SU-DHL-6 (cell line): ENCODE data around the gene GABRD.

Source experiments
- H2AFZ ChIP-seq: fragments of 200-600 bp; sonication (generic); 2 replicates; pipeline ENCODE4 v1.6.1; 2014; ENCODE audit warnings: low read depth, mild to moderate bottlenecking, moderate library complexity, mixed read lengths, antibody characterized with exemption, low read length; ENCODE audit not compliant: severe bottlenecking
- H3F3A ChIP-seq: fragments of 200-600 bp; shearing (Covaris generic); 2 replicates; pipeline ENCODE4 v1.6.0; 2016; ENCODE audit warnings: antibody characterized with exemption, mild to moderate bottlenecking; ENCODE audit not compliant: insufficient read depth
- H3K27ac ChIP-seq: fragments of 200-600 bp; sonication (generic); 2 replicates; pipeline ENCODE4 v1.5.1; 2016; ENCODE audit warnings: low read depth, mild to moderate bottlenecking, low read length, moderate library complexity, mixed read lengths
- H3K27me3 ChIP-seq: fragments of 200-600 bp; sonication (generic), shearing (Covaris generic); 2 replicates; pipeline ENCODE4 v1.6.0; 2014; ENCODE audit warnings: mild to moderate bottlenecking, low read length
- H3K36me3 ChIP-seq: fragments of 200-600 bp; sonication (generic); 2 replicates; pipeline ENCODE4 v1.6.1; 2014; ENCODE audit warnings: mild to moderate bottlenecking, low read length, mixed read lengths
- H3K4me2 ChIP-seq: fragments of 300-600, 200-600 bp; shearing (Covaris generic), sonication (generic); 2 replicates; pipeline ENCODE4 v1.6.0; 2014; ENCODE audit warnings: low read length, low read depth, mild to moderate bottlenecking; ENCODE audit not compliant: poor library complexity, severe bottlenecking
- H3K4me3 ChIP-seq: fragments of 200-600 bp; sonication (generic); 2 replicates; pipeline ENCODE4 v1.5.1; 2014; ENCODE audit warnings: antibody characterized with exemption, low read length, mild to moderate bottlenecking, mixed read lengths; ENCODE audit not compliant: insufficient read depth, poor library complexity, severe bottlenecking
- H3K79me2 ChIP-seq: fragments of 200-600 bp; sonication (generic); 2 replicates; pipeline ENCODE4 v1.6.1; 2014; ENCODE audit warnings: mild to moderate bottlenecking, low read length, moderate library complexity; ENCODE audit not compliant: insufficient read depth
- H3K9ac ChIP-seq: fragments of 200-600 bp; sonication (generic); 2 replicates; pipeline ENCODE4 v1.7.0; 2014; ENCODE audit warnings: mild to moderate bottlenecking, low read length
- H3K9me2 ChIP-seq: fragments of 200-600 bp; sonication (generic); replicated peaks from 2 replicates; pipeline ENCODE4 v1.6.1; 2014; ENCODE audit warnings: low read length; ENCODE audit not compliant: insufficient read depth
- H3K9me3 ChIP-seq: fragments of 200-600 bp; sonication (generic); 2 replicates; pipeline ENCODE4 v1.6.1; 2014; ENCODE audit warnings: low read length, mixed read lengths; ENCODE audit not compliant: insufficient read depth
- H4K20me1 ChIP-seq: fragments of 200-600 bp; sonication (generic); 2 replicates; pipeline ENCODE4 v1.6.1; 2014; ENCODE audit warnings: low read depth, mild to moderate bottlenecking, antibody characterized with exemption, low read length, moderate library complexity, mixed read lengths
- EZH2phosphoT487 ChIP-seq: fragments of 200-600 bp; sonication (generic), shearing (Covaris generic); conservative IDR thresholded peaks from 2 replicates; pipeline ENCODE4 v1.6.1; 2018; ENCODE audit warnings: mild to moderate bottlenecking, antibody characterized with exemption, low read length, moderate library complexity, mixed read lengths
- TF ChIP-seq, protein P1 (sequence below): fragments of 200-600 bp; sonication (generic); IDR thresholded peaks from one replicate; pipeline ENCODE4 v1.5.1; 2017; ENCODE audit warnings: antibody characterized with exemption, mild to moderate bottlenecking, low read length, moderate library complexity; ENCODE audit not compliant: insufficient read depth, poor library complexity, severe bottlenecking

GABRD gene

DNA sequence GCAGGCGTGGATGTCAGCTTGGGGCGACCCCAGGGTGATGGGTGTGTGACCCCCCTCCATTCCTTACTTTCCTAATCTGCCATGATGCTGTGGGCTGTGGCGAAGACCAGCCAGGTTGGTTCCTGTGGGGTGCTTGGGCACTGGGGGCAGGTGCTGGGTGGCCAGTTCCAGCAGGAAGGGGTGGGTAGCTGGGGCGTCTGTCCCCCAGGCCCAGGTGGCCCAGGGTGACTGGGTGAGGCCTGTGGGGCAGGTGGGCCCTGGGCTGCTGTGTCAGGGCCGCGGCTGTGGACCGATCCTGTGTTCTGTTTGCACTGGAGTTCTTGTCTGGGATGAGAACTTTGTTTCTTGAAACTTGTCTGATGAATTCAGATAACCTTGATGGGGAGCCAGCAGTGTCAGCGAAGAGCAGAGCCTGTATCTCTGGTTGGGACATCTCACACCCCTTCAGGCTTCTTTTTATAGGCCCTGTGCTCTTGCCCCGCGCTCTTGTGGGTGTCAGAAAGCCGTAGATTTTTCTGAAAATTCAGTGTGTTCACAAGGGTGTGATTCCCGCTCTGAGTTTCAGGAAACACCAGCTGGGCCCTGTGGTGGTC lies 34.7 kb downstream of the GABRD start:
- Histone ChIP-seq H3K9ac (no peak overlapping the region), H4K20me1 (no peaks in the 10 kb centered on the region), H3K4me2 (no peak overlapping the region), H3K27me3 (no peaks in the 10 kb centered on the region), H3F3A (no peaks in the 10 kb centered on the region), H3K9me3 (no peaks in the 10 kb centered on the region), H2AFZ (no peak overlapping the region), H3K36me3 (no peaks in the 10 kb centered on the region), H3K9me2 (no peaks in the 10 kb centered on the region), H3K27ac (no peak overlapping the region), H3K79me2 (no peaks in the 10 kb centered on the region), H3K4me3 (no peak overlapping the region)
- TF ChIP-seq EZH2phosphoT487, result no peak

DNA sequence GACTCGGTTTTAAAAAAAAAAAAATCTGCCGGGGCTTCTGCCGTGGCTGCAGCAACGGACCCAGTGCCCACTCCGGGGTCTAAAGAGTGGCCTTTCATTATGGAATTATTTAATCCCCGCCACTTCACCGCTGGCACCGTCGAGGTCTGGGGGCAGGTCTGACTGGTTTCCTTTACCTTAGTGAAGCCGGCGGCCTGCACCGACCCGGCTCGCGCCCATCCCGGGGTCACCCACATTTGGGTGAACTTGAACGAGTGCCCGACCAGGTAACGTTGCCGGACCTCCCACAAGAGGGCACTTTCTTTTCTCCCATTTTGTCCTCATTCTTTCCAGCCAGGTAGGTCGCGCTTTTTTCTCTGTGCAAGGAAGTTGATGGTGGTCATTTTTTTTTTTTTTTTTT lies 35.4 kb downstream of the GABRD start:
- Histone ChIP-seq H3K36me3 (no peaks in the 10 kb centered on the region), H3K27ac (no peak overlapping the region), H3K9me3 (no peaks in the 10 kb centered on the region), H3K79me2 (no peaks in the 10 kb centered on the region), H3K27me3 (no peaks in the 10 kb centered on the region), H3K9me2 (no peaks in the 10 kb centered on the region), H2AFZ (no peak overlapping the region), H3K4me2 (no peak overlapping the region), H3K4me3 (no peak overlapping the region), H3F3A (no peaks in the 10 kb centered on the region), H3K9ac (no peak overlapping the region), H4K20me1 (no peaks in the 10 kb centered on the region)
- TF ChIP-seq, protein P1, sequence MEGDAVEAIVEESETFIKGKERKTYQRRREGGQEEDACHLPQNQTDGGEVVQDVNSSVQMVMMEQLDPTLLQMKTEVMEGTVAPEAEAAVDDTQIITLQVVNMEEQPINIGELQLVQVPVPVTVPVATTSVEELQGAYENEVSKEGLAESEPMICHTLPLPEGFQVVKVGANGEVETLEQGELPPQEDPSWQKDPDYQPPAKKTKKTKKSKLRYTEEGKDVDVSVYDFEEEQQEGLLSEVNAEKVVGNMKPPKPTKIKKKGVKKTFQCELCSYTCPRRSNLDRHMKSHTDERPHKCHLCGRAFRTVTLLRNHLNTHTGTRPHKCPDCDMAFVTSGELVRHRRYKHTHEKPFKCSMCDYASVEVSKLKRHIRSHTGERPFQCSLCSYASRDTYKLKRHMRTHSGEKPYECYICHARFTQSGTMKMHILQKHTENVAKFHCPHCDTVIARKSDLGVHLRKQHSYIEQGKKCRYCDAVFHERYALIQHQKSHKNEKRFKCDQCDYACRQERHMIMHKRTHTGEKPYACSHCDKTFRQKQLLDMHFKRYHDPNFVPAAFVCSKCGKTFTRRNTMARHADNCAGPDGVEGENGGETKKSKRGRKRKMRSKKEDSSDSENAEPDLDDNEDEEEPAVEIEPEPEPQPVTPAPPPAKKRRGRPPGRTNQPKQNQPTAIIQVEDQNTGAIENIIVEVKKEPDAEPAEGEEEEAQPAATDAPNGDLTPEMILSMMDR, result no peak
- TF ChIP-seq EZH2phosphoT487, result no peak

DNA sequence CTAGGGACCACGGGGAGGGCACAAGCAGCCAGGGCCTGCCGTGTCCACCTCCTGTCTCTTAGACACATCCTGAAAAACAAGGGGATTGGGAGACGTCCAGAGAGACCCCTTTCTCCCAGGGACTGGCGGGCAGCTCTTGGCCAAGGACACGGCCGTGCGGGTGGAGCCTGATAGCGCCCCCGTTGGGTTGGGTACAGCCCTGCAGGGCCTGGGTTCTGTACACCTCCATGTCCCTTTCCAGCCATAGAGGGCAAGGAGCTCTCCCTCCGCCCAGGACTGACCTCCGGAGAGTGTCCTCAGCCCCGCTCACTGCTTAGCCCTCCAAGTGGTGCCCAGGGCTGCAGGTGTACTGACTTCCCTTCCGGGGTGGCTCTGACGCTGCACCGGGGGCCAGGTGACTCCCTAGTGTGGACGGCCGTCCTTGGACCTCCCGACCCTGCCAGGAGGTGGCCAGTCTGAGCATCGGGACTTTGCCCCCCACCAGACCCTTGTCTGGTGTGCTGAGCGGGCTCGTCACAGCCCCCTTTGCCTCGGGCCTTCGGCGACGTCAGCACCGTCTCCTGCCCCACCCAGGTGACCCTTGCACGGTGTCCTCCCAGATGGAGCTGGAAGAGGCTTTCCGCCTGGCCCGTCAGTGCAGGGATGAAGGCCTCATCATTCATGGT lies 36.9 kb downstream of the GABRD start:
- no peaks in the 10 kb centered on the region for H4K20me1 ChIP-seq
- no peaks in the 10 kb centered on the region for H3K9me2 ChIP-seq
- no peak overlapping the region for H3K4me3 ChIP-seq
- H3K27ac ChIP-seq, result no peak overlapping the region
- no peaks in the 10 kb centered on the region for H3K36me3 ChIP-seq
- H2AFZ ChIP-seq, result no peak overlapping the region
- H3F3A ChIP-seq, result no peaks in the 10 kb centered on the region
- H3K79me2 ChIP-seq, result no peaks in the 10 kb centered on the region
- TF ChIP-seq, protein P1, result no peak
- no peak for TF ChIP-seq EZH2phosphoT487
- H3K27me3 ChIP-seq, result no peaks in the 10 kb centered on the region
- no peak overlapping the region for H3K9ac ChIP-seq
- no peaks in the 10 kb centered on the region for H3K9me3 ChIP-seq
- no peak overlapping the region for H3K4me2 ChIP-seq

DNA sequence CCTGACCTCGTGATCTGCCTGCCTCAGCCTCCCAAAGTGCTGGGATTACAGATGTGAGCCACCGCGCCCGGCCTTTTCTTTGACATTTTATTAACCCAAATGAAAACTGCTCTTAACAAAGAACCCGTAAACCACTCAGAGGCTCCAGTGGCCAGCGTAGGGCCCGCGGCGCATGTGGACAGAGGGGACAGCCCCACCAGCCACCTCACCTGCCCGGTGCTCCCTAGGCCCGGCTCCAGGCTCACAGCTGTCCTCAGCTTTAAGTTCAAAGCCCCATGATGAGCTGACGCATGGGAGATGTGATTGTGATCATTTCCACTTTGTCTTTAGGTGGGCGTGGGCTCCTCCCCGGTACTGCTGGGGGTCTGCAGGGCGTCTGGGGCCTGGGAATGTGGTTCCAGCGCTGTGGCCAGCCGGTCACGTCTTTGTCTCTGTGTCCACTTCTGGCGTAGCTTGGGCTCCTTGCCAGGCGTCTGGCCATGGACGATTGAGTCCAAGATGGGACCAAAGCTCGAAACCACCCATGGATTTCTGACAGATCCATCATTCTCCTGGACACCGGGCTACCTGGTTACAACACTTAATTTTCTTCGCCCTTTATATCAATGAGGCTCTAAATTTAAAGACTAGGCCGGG lies 37.9 kb downstream of the GABRD start:
- no peaks in the 10 kb centered on the region for H3F3A ChIP-seq
- no peaks in the 10 kb centered on the region for H3K27me3 ChIP-seq
- no peak overlapping the region for H3K4me2 ChIP-seq
- no peaks in the 10 kb centered on the region for H3K79me2 ChIP-seq
- no peak overlapping the region for H2AFZ ChIP-seq
- no peak overlapping the region for H3K27ac ChIP-seq
- no peaks in the 10 kb centered on the region for H3K9me3 ChIP-seq
- H3K9ac ChIP-seq, result no peak overlapping the region
- H3K36me3 ChIP-seq, result no peaks in the 10 kb centered on the region
- no peaks in the 10 kb centered on the region for H3K9me2 ChIP-seq
- H4K20me1 ChIP-seq, result no peaks in the 10 kb centered on the region
- TF ChIP-seq, protein P1, result no peak
- no peak for TF ChIP-seq EZH2phosphoT487
- no peak overlapping the region for H3K4me3 ChIP-seq
